Spinal cord (tissue), 10 donors: ENCODE data around the gene GAS2. TPM values are rescaled to one million over a fixed set of nuclear protein-coding genes. Genes with fewer than 3 reads are reported as not detected.

Experiments
- DNase-seq, 6 donors: peaks; one replicate each; pipeline versions ENCODE4 v3.0.0 to v3.0.0-alpha.2; 2013 to 2015; ENCODE audit warnings: low spot score in 6 of 6, low read depth in 4 of 6
- H3K27ac ChIP-seq: one replicate; pipeline ENCODE4 v1.5.1; 2013; ENCODE audit warnings: low read depth, low read length, control low read depth
- H3K27me3 ChIP-seq: one replicate; pipeline ENCODE4 v1.6.1; 2013; ENCODE audit warnings: low read length; ENCODE audit not compliant: control insufficient read depth, insufficient read depth
- H3K36me3 ChIP-seq: one replicate; pipeline ENCODE4 v1.6.1; 2013; ENCODE audit warnings: low read length; ENCODE audit not compliant: control insufficient read depth, insufficient read depth
- H3K4me1 ChIP-seq: one replicate; pipeline ENCODE4 v1.6.1; 2013; ENCODE audit warnings: low read length; ENCODE audit not compliant: control insufficient read depth, insufficient read depth
- H3K4me3 ChIP-seq: one replicate; pipeline ENCODE4 v1.5.1; 2013; ENCODE audit warnings: low read depth, low read length, control low read depth
- H3K9me3 ChIP-seq: one replicate; pipeline ENCODE4 v1.6.1; 2013; ENCODE audit warnings: low read length; ENCODE audit not compliant: control insufficient read depth, insufficient read depth
- WGBS: methylation state at CpG from one replicate; pipeline ENCODE4 v1.1.5; 2013; ENCODE audit warnings: missing lambda C conversion rate; ENCODE audit not compliant: insufficient coverage; 5-methylcytosine and 5-hydroxymethylcytosine counted together
- long read RNA-seq, 4 donors: transcript quantifications; one replicate each; lab custom pipeline, GENCODE V29; 2026
- polyA plus RNA-seq, 2 donors: library from polyadenylated mRNA; unstranded; fragments of 120-200 nt; gene quantifications; one replicate each; pipeline ENCODE4 v1.2.1, GENCODE V29; 2013; ENCODE audit not compliant: insufficient read length in 2 of 2
- total RNA-seq, 2 donors: library from RNA; depleted of rRNA in 1 of 2; stranded (reverse); fragments of 120-200 nt in 1 of 2; fragments of >200 nt in 1 of 2; gene quantifications; one replicate each; pipeline versions ENCODE4 v1.2.3 to v1.2.4, GENCODE V29; 2013 to 2014
- donor health status: healthy.

The GAS2 gene
- 10 to 100 TPM; 32.2 to 52.4 TPM for total RNA-seq
- 1 to 10 TPM; 3.3 to 5.7 TPM for polyA plus RNA-seq
- long read RNA-seq, donor 1, transcript GAS2-211 (1 exons, 895 nt), result major isoform, 5 of 6 reads
- long read RNA-seq, donor 1, partial matches to known transcripts, result 0 of 6 reads
- long read RNA-seq, donor 1, other reads (novel, unspliced or antisense), result 0 of 6 reads
- long read RNA-seq, donor 2, partial matches to known transcripts, result 0 of 4 reads
- long read RNA-seq, donor 2, other reads (novel, unspliced or antisense), result 0 of 4 reads
- long read RNA-seq, donor 3, partial matches to known transcripts, result 0 of 4 reads
- long read RNA-seq, donor 3, other reads (novel, unspliced or antisense), result 0 of 4 reads
- long read RNA-seq, donor 4, transcript GAS2-211 (1 exons, 895 nt), result major isoform, 7 of 185 reads
- long read RNA-seq, donor 4, partial matches to known transcripts, result 32 of 185 reads
- long read RNA-seq, donor 4, other reads (novel, unspliced or antisense), result 144 of 185 reads

DNA sequence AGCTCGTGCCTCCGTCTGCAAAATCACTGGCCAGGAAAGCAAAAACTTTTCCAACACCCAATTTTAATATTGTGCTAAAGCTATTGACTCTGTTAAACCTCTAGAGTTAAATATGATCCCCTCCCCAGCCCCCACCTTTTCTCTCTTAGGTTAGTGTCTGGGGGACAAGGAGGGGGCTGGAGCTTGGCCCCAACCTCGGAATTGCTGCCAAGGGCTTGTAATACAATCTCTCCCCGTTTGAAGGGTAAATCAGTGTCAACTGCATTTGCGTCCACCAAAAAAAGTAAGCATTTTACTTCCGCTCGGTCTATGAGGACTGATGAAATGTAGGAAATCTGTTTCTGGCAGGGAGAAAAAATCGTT is at the start of gene GAS2:
Gene GAS2 (plus strand): TSS at position 287 of the 363 bp plus-strand sequence. CDS start 8,259 bp downstream, outside the sequence.
- no peaks in the 10 kb centered on the region for H3K9me3 ChIP-seq
- WGBS, result 0% methylated on average over 4 of the region's 8 CpGs
- peaks cover 7% of the 10 kb centered on the region for H3K27me3 ChIP-seq
- H3K4me3 ChIP-seq, result peak within 1 kb of the TSS; percentile 53
- H3K4me1 ChIP-seq, result peaks cover 6% of the 10 kb centered on the region
- peak in 1 of 6 donors; percentile 24 for DNase-seq
- peak within 1 kb of the TSS; percentile 41 for H3K27ac ChIP-seq
- H3K36me3 ChIP-seq, result no peaks in the 10 kb centered on the region

DNA sequence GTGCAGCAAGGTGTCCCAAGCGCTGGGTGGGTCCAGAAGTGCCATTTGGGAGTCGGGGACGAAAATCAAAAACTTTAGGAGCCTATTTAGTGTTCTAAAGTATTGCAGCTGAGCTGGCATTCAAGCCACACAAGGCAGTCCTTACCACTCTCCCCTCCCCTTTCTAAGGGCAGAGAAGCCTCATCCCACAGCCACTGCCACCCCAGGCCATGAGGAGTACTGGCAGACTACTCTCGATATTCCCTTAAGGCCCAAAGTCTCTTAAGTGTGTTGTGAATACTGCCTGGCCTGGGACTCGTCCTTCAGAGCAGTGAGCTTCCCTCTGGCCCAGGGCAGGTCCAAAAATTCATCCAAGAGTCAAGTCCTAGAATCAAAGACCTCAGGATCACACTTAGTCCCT is 48.5 kb upstream of the GAS2 start:
- DNase-seq, result no peak
- Histone ChIP-seq H3K27me3 (no peaks in the 10 kb centered on the region), H3K9me3 (no peaks in the 10 kb centered on the region), H3K27ac (no peak overlapping the region), H3K4me3 (no peak overlapping the region), H3K36me3 (no peaks in the 10 kb centered on the region), H3K4me1 (no peaks in the 10 kb centered on the region)
- WGBS, result 83% methylated on average over 2 of the region's 5 CpGs

- no peaks in the 10 kb centered on the region for H3K27me3 ChIP-seq
- H3K27ac ChIP-seq, result peak overlapping the region; percentile 97
- H3K4me3 ChIP-seq, result peak overlapping the region; percentile 99
- no peaks in the 10 kb centered on the region for H3K9me3 ChIP-seq
- peaks cover 10% of the 10 kb centered on the region for H3K4me1 ChIP-seq
- 1% methylated on average over 30 of the region's 31 CpGs for WGBS
- DNase-seq, result peak; percentile 29 to 92 (median 51)
- H3K36me3 ChIP-seq, result peaks cover 3% of the 10 kb centered on the region
Measured at GRCh38 chr11:22624742-22625447, 41.5 kb upstream of the GAS2 start.

- peaks cover 10% of the 10 kb centered on the region for H3K4me1 ChIP-seq
- under 1% methylated on average over 48 of the region's 55 CpGs for WGBS
- H3K36me3 ChIP-seq, result peaks cover 3% of the 10 kb centered on the region
Measured at GRCh38 chr11:22625448-22626287, 40.7 kb upstream of the GAS2 start, which contains the start of gene FANCF. FANCF (minus strand) TSS chr11:22625823; CDS start chr11:22625810, 13 bp downstream.

DNA sequence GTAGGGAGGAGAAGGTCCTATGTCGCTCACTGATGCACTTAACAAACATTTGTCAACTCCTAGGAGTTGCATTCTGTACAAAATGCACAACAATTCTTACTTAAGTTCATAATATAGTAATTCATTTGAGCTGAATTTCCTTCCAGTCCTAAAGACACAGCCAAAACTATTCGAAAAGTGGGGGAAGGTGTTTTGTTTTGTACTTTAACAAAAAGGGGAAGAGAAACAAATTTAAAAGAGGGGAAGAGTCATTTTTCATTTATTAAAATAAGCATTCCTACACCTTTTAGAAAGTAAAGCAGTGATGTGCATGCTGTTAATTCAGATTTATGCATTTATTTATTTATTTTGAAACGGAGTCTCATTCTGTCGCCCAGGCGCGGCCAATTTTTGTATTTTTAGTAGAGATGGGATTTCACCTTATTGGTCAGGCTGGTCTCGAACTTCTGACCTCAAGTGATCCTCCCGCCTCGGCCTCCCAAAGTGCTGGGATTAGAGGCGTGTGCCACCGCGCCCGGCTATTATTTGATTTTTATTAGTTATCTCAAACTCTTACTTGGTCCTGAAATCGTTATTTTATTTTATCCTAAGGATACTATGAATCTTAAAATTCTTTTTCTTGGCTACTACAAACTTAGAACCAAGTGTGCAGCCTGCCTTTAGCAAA is 39.7 kb upstream of the GAS2 start:
- H3K27me3 ChIP-seq, result no peaks in the 10 kb centered on the region
- WGBS, result no CpG with 5 or more reads among the region's 14 CpGs
- H3K9me3 ChIP-seq, result no peaks in the 10 kb centered on the region
- peaks cover 3% of the 10 kb centered on the region for H3K36me3 ChIP-seq
- H3K4me3 ChIP-seq, result peak overlapping the region; percentile 99
- DNase-seq, result peak in 1 of 6 donors; percentile 3
- H3K27ac ChIP-seq, result no peak overlapping the region
- peaks cover 10% of the 10 kb centered on the region for H3K4me1 ChIP-seq

More at GRCh38 chr11:22625448-22626287, 40.7 kb upstream of the GAS2 start, which contains the start of gene FANCF:
- Histone ChIP-seq H3K4me3 (peak within 1 kb of the TSS; percentile 99), H3K27ac (peak within 1 kb of the TSS; percentile 97), H3K9me3 (no peaks in the 10 kb centered on the region), H3K27me3 (no peaks in the 10 kb centered on the region)
- DNase-seq, result peak; percentile 99 to 100 (median 100)

DNA sequence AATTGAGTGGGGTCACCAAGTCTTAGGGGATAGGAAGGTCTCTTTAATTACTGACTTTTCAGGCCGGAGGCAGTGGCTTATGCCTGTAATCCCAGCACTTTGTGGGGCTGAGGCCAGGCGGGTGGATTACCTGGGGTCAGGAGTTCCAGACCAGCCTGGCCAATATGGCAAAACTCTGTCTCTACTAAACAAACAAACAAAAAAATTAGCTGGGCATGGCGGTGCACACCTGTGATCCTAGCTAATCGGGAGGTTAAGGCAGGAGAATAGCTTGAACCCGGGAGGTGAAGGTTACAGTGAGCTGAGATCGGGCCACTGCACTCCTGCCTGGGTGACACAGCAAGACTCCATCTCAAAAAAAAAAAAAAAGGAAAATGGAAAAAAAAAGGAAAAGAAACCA is 39.0 kb upstream of the GAS2 start:
- no peaks in the 10 kb centered on the region for H3K27me3 ChIP-seq
- DNase-seq, result no peak
- peaks cover 3% of the 10 kb centered on the region for H3K36me3 ChIP-seq
- H3K4me1 ChIP-seq, result peaks cover 10% of the 10 kb centered on the region
- no peak overlapping the region for H3K27ac ChIP-seq
- no peak overlapping the region for H3K4me3 ChIP-seq
- H3K9me3 ChIP-seq, result no peaks in the 10 kb centered on the region
- 90% methylated on average over 2 of the region's 6 CpGs for WGBS

- H3K9me3 ChIP-seq, result no peaks in the 10 kb centered on the region
- no peaks in the 10 kb centered on the region for H3K27me3 ChIP-seq
- no peak for DNase-seq
- H3K27ac ChIP-seq, result no peak overlapping the region
- no peaks in the 10 kb centered on the region for H3K36me3 ChIP-seq
- H3K4me3 ChIP-seq, result no peak overlapping the region
- no peaks in the 10 kb centered on the region for H3K4me1 ChIP-seq
Measured at GRCh38 chr11:22633354-22633902, 33.0 kb upstream of the GAS2 start.

- Histone ChIP-seq H3K4me3 (no peak overlapping the region), H3K27me3 (no peaks in the 10 kb centered on the region), H3K9me3 (no peaks in the 10 kb centered on the region), H3K36me3 (no peaks in the 10 kb centered on the region), H3K27ac (no peak overlapping the region), H3K4me1 (no peaks in the 10 kb centered on the region)
- peak in 2 of 6 donors; percentile 12 to 24 for DNase-seq
- WGBS, result 51% methylated on average over 3 of the region's 3 CpGs
Measured at GRCh38 chr11:22634897-22635629, 31.3 kb upstream of the GAS2 start.
